Lung (tissue), 12 donors: ENCODE measurements around the gene KCNIP4. TPM values are rescaled to one million over a fixed set of nuclear protein-coding genes. Genes with fewer than 3 reads are reported as not detected.

ENCODE experiments used
- ATAC-seq: fragments of 200-7000 bp; cut with Tn5 transposase; one replicate; pipeline ENCODE4 v1.9.1; 2020; ENCODE audit warnings: moderate number of reproducible peaks; ENCODE audit not compliant: insufficient read depth, low FRiP score
- DNase-seq, 3 donors: peaks; one replicate each; pipeline ENCODE4 v3.0.0-alpha.2; 2013 to 2017
- H3K27ac ChIP-seq, 2 donors: one replicate each; pipeline ENCODE4 v1.5.1; 2013; ENCODE audit warnings: mild to moderate bottlenecking in 2 of 2, moderate library complexity in 2 of 2, control low read depth in 1 of 2, inconsistent platforms in 1 of 2, low read depth in 1 of 2, low read length in 1 of 2
- H3K27me3 ChIP-seq, 3 donors: one replicate each; pipeline ENCODE4 v1.5.1; 2013; ENCODE audit warnings: low read length in 2 of 3; ENCODE audit not compliant: control insufficient read depth in 3 of 3, insufficient read depth in 3 of 3
- H3K36me3 ChIP-seq, 4 donors: one replicate each; pipeline ENCODE4 v1.5.1; 2013; ENCODE audit warnings: low read length in 4 of 4, mild to moderate bottlenecking in 1 of 4, moderate library complexity in 1 of 4; ENCODE audit not compliant: control insufficient read depth in 4 of 4, insufficient read depth in 4 of 4
- H3K4me1 ChIP-seq, 5 donors: one replicate each; pipeline ENCODE4 v1.5.1; 2013; ENCODE audit warnings: low read length in 5 of 5, mild to moderate bottlenecking in 2 of 5, moderate library complexity in 1 of 5; ENCODE audit not compliant: control insufficient read depth in 5 of 5, insufficient read depth in 5 of 5
- H3K4me3 ChIP-seq: one replicate; pipeline ENCODE4 v1.5.1; 2013; ENCODE audit warnings: mild to moderate bottlenecking, control low read depth, moderate library complexity
- H3K9ac ChIP-seq, 2 donors: one replicate each; pipeline ENCODE4 v1.5.1; 2013; ENCODE audit warnings: low read length in 2 of 2, control low read depth in 1 of 2; ENCODE audit not compliant: insufficient read depth in 1 of 2
- H3K9me3 ChIP-seq, 4 donors: one replicate each; pipeline ENCODE4 v1.5.1; 2013; ENCODE audit warnings: low read length in 3 of 4, mild to moderate bottlenecking in 1 of 4, moderate library complexity in 1 of 4; ENCODE audit not compliant: control insufficient read depth in 4 of 4, insufficient read depth in 3 of 4
- CTCF ChIP-seq: IDR thresholded peaks from 2 replicates; pipeline ENCODE4 v1.5.1; 2012; ENCODE audit warnings: mild to moderate bottlenecking; ENCODE audit errors: control extremely low read depth, extremely low read depth
- WGBS, 2 donors: extraction: QIAGEN DNeasy Blood & Tissue Kit; methylation state at CpG; one replicate each; pipeline ENCODE4 v1.1.7; 2013; 5-methylcytosine and 5-hydroxymethylcytosine counted together
- polyA plus RNA-seq, 2 donors: library from polyadenylated mRNA; stranded (reverse); fragments of 200-250 nt; gene quantifications; one replicate each; pipeline ENCODE4 v1.2.1, GENCODE V29; 2013
- total RNA-seq, 2 donors: library from RNA; depleted of rRNA in 1 of 2; stranded (reverse); fragments of >200 nt in 1 of 2; gene quantifications; one replicate each; pipeline ENCODE4 v1.2.1, GENCODE V29; 2014 to 2021
- donor health status: control.
- donor health status: control.
- donor health status: Bipolar disorder and iron deficiency.
- donor health status: healthy.
- donor health status: DM: yes; HTN: yes; CAD: no.

The KCNIP4 gene
- total and polyA plus RNA-seq, 4 donors, result 0.11 TPM; not detected in 3

GRCh38 chr4:21535898-21536297 is 412.7 kb downstream of the KCNIP4 start:
- H3K4me3 ChIP-seq, result no peak overlapping the region
- no peak overlapping the region for H3K27ac ChIP-seq
- TF ChIP-seq CTCF, result no peak
- DNase-seq (peak in 1 of 3 donors; percentile 17), ATAC-seq (no peak)
- H3K9ac ChIP-seq, result no peak overlapping the region
- no peaks in the 10 kb centered on the region for H3K36me3 ChIP-seq
- H3K9me3 ChIP-seq, result no peaks in the 10 kb centered on the region
- 61 to 63% methylated on average over 3 of the region's 3 CpGs for WGBS, 2 donors
- no peaks in the 10 kb centered on the region for H3K4me1 ChIP-seq
- H3K27me3 ChIP-seq, result no peaks in the 10 kb centered on the region

GRCh38 chr4:21531048-21531447 is 417.5 kb downstream of the KCNIP4 start:
- TF ChIP-seq CTCF, result no peak
- H3K27ac ChIP-seq, result no peak overlapping the region
- no peaks in the 10 kb centered on the region for H3K27me3 ChIP-seq
- no peaks in the 10 kb centered on the region for H3K36me3 ChIP-seq
- no peaks in the 10 kb centered on the region for H3K9me3 ChIP-seq
- no peaks in the 10 kb centered on the region for H3K4me1 ChIP-seq
- DNase-seq, result no peak
- no peak overlapping the region for H3K9ac ChIP-seq
- no peak for ATAC-seq
- no peak overlapping the region for H3K4me3 ChIP-seq

- Histone ChIP-seq H3K4me1 (no peaks in the 10 kb centered on the region), H3K9ac (no peak overlapping the region), H3K9me3 (no peaks in the 10 kb centered on the region), H3K4me3 (no peak overlapping the region), H3K27ac (no peak overlapping the region), H3K27me3 (no peaks in the 10 kb centered on the region), H3K36me3 (no peaks in the 10 kb centered on the region)
- DNase-seq (no peak), ATAC-seq (no peak)
- WGBS, 2 donors, result 38 to 46% methylated on average over 1 of the region's 1 CpG
- no peak for TF ChIP-seq CTCF
These were observed 419.4 kb downstream of the KCNIP4 start for GRCh38 chr4:21529214-21529613.

DNA sequence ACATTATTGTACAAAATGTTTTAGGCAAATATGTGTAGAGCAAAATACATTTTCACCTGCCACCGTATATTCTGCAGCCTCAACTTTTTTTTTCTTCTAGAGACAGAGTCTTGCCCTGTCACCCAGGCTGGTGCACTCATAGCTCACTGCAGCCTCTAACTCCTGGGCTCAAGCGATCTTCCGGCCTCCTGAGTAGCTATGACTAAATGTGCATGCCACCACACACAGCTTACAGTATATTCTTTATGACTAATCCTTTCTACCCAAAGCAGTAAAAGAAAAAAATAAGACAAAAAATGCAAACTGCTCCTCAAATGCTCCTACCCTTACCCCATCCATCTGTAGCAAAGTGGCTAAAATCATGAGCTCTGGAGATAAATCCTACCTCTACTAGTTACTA is 426.3 kb downstream of the KCNIP4 start:
- H3K4me3 ChIP-seq, result no peak overlapping the region
- no peak overlapping the region for H3K27ac ChIP-seq
- no peak for TF ChIP-seq CTCF
- H3K4me1 ChIP-seq, result no peaks in the 10 kb centered on the region
- WGBS, 2 donors, result 84 to 88% methylated on average over 3 of the region's 3 CpGs
- ATAC-seq (no peak), DNase-seq (no peak)
- H3K9me3 ChIP-seq, result no peaks in the 10 kb centered on the region
- no peaks in the 10 kb centered on the region for H3K36me3 ChIP-seq
- H3K27me3 ChIP-seq, result no peaks in the 10 kb centered on the region
- H3K9ac ChIP-seq, result no peak overlapping the region
